SH-SY5Y (cell line): ENCODE results near the gene ZNRD2.

ENCODE experiments used
- GATA2 ChIP-seq: IDR thresholded peaks from 2 replicates; pipeline ENCODE4 v1.6.1; 2011; ENCODE audit warnings: mild to moderate bottlenecking, low read depth, low read length
- GATA3 ChIP-seq: IDR thresholded peaks from 2 replicates; pipeline ENCODE4 v1.6.1; 2011; ENCODE audit warnings: low read depth, mild to moderate bottlenecking, low read length, moderate library complexity

GRCh38 chr11:65613091-65613928 is 43.0 kb downstream of the ZNRD2 start:
- no peak for TF ChIP-seq GATA2
- no peak for TF ChIP-seq GATA3
